ENCODE measurements around the gene FOXP1.

GRCh38 chr3:70981231-70981880, 602.2 kb downstream of the FOXP1 start:
- TF ChIP-seq, protein P1, sequence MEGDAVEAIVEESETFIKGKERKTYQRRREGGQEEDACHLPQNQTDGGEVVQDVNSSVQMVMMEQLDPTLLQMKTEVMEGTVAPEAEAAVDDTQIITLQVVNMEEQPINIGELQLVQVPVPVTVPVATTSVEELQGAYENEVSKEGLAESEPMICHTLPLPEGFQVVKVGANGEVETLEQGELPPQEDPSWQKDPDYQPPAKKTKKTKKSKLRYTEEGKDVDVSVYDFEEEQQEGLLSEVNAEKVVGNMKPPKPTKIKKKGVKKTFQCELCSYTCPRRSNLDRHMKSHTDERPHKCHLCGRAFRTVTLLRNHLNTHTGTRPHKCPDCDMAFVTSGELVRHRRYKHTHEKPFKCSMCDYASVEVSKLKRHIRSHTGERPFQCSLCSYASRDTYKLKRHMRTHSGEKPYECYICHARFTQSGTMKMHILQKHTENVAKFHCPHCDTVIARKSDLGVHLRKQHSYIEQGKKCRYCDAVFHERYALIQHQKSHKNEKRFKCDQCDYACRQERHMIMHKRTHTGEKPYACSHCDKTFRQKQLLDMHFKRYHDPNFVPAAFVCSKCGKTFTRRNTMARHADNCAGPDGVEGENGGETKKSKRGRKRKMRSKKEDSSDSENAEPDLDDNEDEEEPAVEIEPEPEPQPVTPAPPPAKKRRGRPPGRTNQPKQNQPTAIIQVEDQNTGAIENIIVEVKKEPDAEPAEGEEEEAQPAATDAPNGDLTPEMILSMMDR (optimal IDR thresholded peaks at IDR 0.05 in 1 of 3, IDR thresholded peaks at IDR 0.05 in 1 of 3, conservative IDR thresholded peaks at IDR 0.05 in 1 of 3; ENCODE audit: extremely low read depth in 1 of 3, insufficient read depth in 2 of 3, low read length in 3 of 3): no peak
- no peak for TF ChIP-seq EZH2 (IDR thresholded peaks at IDR 0.05; ENCODE audit: low read length)

Measured in keratinocyte (primary cell).